SH-SY5Y (cell line): ENCODE results near the gene POLE.

Experiments
- GATA2 ChIP-seq: IDR thresholded peaks from 2 replicates; pipeline ENCODE4 v1.6.1; 2011; ENCODE audit warnings: mild to moderate bottlenecking, low read depth, low read length
- GATA3 ChIP-seq: IDR thresholded peaks from 2 replicates; pipeline ENCODE4 v1.6.1; 2011; ENCODE audit warnings: low read depth, mild to moderate bottlenecking, low read length, moderate library complexity

Gene POLE

GRCh38 chr12:132640936-132641335 lies 46.2 kb downstream of the POLE start:
- TF ChIP-seq GATA2 (no peak), GATA3 (no peak)

- TF ChIP-seq GATA3 (no peak), GATA2 (no peak)
These were observed 47.1 kb downstream of the POLE start for GRCh38 chr12:132639956-132640520.

- no peak for TF ChIP-seq GATA2
- no peak for TF ChIP-seq GATA3
These were observed 48.4 kb downstream of the POLE start for GRCh38 chr12:132638541-132639408.

GRCh38 chr12:132637811-132638210 lies 49.3 kb downstream of the POLE start:
- TF ChIP-seq GATA2 = no peak
- TF ChIP-seq GATA3 = no peak

- TF ChIP-seq GATA3 = no peak
- no peak for TF ChIP-seq GATA2
These were observed 51.8 kb downstream of the POLE start for GRCh38 chr12:132635076-132635955.

- TF ChIP-seq GATA2 (no peak), GATA3 (no peak)
These were observed 52.6 kb downstream of the POLE start for GRCh38 chr12:132634411-132634990.

GRCh38 chr12:132633901-132634300 lies 53.2 kb downstream of the POLE start:
- TF ChIP-seq GATA2 (no peak), GATA3 (no peak)

- TF ChIP-seq GATA3 = no peak
- no peak for TF ChIP-seq GATA2
These were observed 53.7 kb downstream of the POLE start for GRCh38 chr12:132633398-132633797.

GRCh38 chr12:132632521-132633228 lies 54.5 kb downstream of the POLE start:
- TF ChIP-seq GATA3 (no peak), GATA2 (no peak)

GRCh38 chr12:132631666-132632065 lies 55.5 kb downstream of the POLE start:
- TF ChIP-seq GATA3 = no peak
- no peak for TF ChIP-seq GATA2

GRCh38 chr12:132630672-132631071 lies 56.5 kb downstream of the POLE start:
- TF ChIP-seq GATA2 (no peak), GATA3 (no peak)

GRCh38 chr12:132629330-132629729 lies 57.8 kb downstream of the POLE start:
- no peak for TF ChIP-seq GATA3
- TF ChIP-seq GATA2 = no peak

GRCh38 chr12:132625731-132626430 lies 61.3 kb downstream of the POLE start:
- TF ChIP-seq GATA2 (no peak), GATA3 (no peak)
